GM19239 (cell line): ENCODE measurements around the gene ANKMY1.

ENCODE experiments used
- DNase-seq: peaks from one replicate; pipeline ENCODE4 v3.0.0; 2011; ENCODE audit warnings: low spot score; ENCODE audit not compliant: insufficient read length
- FAIRE-seq: peaks from 2 replicates; lab custom pipeline; 2011; peaks lifted over from hg19 to GRCh38; lab: Jason Lieb, UNC

The ANKMY1 gene

GRCh38 chr2:240557808-240558207, at the start of gene ANKMY1:
TSS of gene ANKMY1 (minus strand) at chr2:240557988. CDS start at chr2:240557335, 653 bp downstream.
- DNase-seq (no peak), FAIRE-seq (no peak)

GRCh38 chr2:240605867-240606743, 48.3 kb upstream of the ANKMY1 start:
- no peak for DNase-seq
- FAIRE-seq: no peak

GRCh38 chr2:240604939-240605716, 47.3 kb upstream of the ANKMY1 start:
- FAIRE-seq (no peak), DNase-seq (no peak)

GRCh38 chr2:240604291-240604938, 46.6 kb upstream of the ANKMY1 start:
- FAIRE-seq: no peak
- DNase-seq: no peak

- FAIRE-seq (no peak), DNase-seq (no peak)
Measured at GRCh38 chr2:240603846-240604245, 46.1 kb upstream of the ANKMY1 start.

GRCh38 chr2:240603081-240603835, 45.5 kb upstream of the ANKMY1 start:
- FAIRE-seq (no peak), DNase-seq (no peak)

GRCh38 chr2:240602266-240603050, 44.7 kb upstream of the ANKMY1 start:
- no peak for DNase-seq
- FAIRE-seq: no peak

- FAIRE-seq: no peak
Measured at GRCh38 chr2:240601831-240602160, 44.0 kb upstream of the ANKMY1 start.

GRCh38 chr2:240601061-240601830, 43.5 kb upstream of the ANKMY1 start:
- no peak for DNase-seq
- FAIRE-seq: no peak

More at GRCh38 chr2:240601831-240602160, 44.0 kb upstream of the ANKMY1 start:
- no peak for DNase-seq

- no peak for FAIRE-seq
- no peak for DNase-seq
Measured at GRCh38 chr2:240600451-240600961, 42.7 kb upstream of the ANKMY1 start.

- no peak for FAIRE-seq
- DNase-seq: no peak
Measured at GRCh38 chr2:240599141-240599583, 41.4 kb upstream of the ANKMY1 start.

- no peak for FAIRE-seq
- DNase-seq: no peak
Measured at GRCh38 chr2:240598311-240598911, 40.6 kb upstream of the ANKMY1 start.

- DNase-seq: no peak
- FAIRE-seq: no peak
Measured at GRCh38 chr2:240597419-240598181, 39.8 kb upstream of the ANKMY1 start.

- no peak for FAIRE-seq
- DNase-seq: no peak
Measured at GRCh38 chr2:240597054-240597418, 39.2 kb upstream of the ANKMY1 start.

GRCh38 chr2:240596491-240596931, 38.7 kb upstream of the ANKMY1 start:
- FAIRE-seq: no peak
- no peak for DNase-seq

GRCh38 chr2:240596080-240596460, 38.3 kb upstream of the ANKMY1 start:
- DNase-seq (no peak), FAIRE-seq (no peak)

GRCh38 chr2:240595381-240596079, 37.7 kb upstream of the ANKMY1 start:
- no peak for DNase-seq
- FAIRE-seq: no peak
